ENCODE results near the gene PAN3. TPM values are rescaled to one million over a fixed set of nuclear protein-coding genes. Genes with fewer than 3 reads are reported as not detected.

PAN3 gene
- total RNA-seq, 1 donor from 2014 or later: 18.7 TPM

DNA sequence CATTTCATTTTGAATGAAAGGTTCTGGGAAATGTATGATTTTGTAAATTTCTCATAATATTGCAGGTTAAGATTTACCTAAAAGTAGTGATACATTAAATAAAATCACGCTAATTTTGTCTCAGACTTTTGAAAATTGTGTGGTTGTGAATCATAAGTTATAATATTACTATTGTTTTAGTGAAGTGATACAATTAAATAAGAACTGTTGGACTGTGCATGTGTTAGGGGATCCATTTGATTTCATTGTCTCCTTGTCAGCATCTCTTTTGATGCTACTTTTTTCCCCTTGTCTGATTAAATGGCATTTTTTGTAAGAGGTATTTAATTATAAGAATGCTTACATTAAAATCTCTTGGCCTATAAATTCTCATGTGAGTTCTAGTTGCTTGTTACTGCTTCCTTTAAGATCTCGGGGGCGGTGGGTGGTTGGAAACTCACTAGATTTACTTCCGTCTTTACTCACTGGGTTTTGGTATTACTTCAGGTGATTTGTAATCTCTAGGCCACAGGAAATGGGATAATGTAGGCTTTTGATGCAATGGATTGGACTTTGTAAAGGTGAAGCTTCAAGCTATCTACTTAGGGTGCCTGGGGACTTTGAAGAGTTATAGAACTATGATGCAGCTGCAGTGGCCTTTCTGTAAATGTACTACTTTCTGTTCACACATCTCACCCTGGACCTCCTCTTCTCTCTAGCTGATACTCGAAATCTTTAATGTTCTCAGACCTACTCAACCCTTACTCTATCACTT, 66.5 kb downstream of the PAN3 start:
- no peak overlapping the region for H3K4me3 Mint-ChIP-seq (ENCODE audit: unreplicated experiment)
- TF ChIP-seq, protein P1, sequence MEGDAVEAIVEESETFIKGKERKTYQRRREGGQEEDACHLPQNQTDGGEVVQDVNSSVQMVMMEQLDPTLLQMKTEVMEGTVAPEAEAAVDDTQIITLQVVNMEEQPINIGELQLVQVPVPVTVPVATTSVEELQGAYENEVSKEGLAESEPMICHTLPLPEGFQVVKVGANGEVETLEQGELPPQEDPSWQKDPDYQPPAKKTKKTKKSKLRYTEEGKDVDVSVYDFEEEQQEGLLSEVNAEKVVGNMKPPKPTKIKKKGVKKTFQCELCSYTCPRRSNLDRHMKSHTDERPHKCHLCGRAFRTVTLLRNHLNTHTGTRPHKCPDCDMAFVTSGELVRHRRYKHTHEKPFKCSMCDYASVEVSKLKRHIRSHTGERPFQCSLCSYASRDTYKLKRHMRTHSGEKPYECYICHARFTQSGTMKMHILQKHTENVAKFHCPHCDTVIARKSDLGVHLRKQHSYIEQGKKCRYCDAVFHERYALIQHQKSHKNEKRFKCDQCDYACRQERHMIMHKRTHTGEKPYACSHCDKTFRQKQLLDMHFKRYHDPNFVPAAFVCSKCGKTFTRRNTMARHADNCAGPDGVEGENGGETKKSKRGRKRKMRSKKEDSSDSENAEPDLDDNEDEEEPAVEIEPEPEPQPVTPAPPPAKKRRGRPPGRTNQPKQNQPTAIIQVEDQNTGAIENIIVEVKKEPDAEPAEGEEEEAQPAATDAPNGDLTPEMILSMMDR (IDR thresholded peaks at IDR 0.05): no peak
- H3K9me3 Mint-ChIP-seq (ENCODE audit: low read depth): no peaks in the 10 kb centered on the region
- no peak for DNase-seq (ENCODE audit: low spot score)
- no peaks in the 10 kb centered on the region for H3K27me3 Mint-ChIP-seq (ENCODE audit: low read depth)
- H3K4me1 Mint-ChIP-seq (ENCODE audit: low read depth): peaks cover 4% of the 10 kb centered on the region
- no peak overlapping the region for H3K27ac Mint-ChIP-seq (ENCODE audit: unreplicated experiment)
- H3K36me3 Mint-ChIP-seq (ENCODE audit: low read depth): peaks cover 9% of the 10 kb centered on the region

DNA sequence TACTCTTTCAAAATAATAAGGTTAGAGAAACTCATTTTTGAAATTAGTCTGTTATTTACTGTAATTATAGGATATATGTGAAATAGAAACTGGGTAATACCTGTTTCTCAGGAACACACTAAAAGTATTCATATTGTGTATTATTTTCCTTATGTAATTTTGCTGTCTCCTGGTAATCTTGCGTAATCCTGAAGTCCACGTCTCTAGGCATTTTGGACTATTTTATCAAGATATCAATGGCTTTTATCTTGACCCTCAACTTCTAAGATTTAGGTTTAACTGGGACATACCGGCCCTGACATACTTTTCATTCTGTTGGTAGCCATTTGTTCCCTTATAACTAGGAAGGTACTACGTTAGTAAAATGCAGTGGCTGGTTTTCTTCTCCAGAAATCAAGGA, 80.3 kb downstream of the PAN3 start:
- H3K27ac Mint-ChIP-seq (ENCODE audit: unreplicated experiment): no peak overlapping the region
- H3K4me1 Mint-ChIP-seq (ENCODE audit: low read depth): no peaks in the 10 kb centered on the region
- no peaks in the 10 kb centered on the region for H3K9me3 Mint-ChIP-seq (ENCODE audit: low read depth)
- DNase-seq (ENCODE audit: low spot score): no peak
- no peaks in the 10 kb centered on the region for H3K27me3 Mint-ChIP-seq (ENCODE audit: low read depth)
- H3K36me3 Mint-ChIP-seq (ENCODE audit: low read depth): peaks cover 1% of the 10 kb centered on the region
- H3K4me3 Mint-ChIP-seq (ENCODE audit: unreplicated experiment): no peak overlapping the region
- TF ChIP-seq, protein P1 (IDR thresholded peaks at IDR 0.05): no peak

- H3K36me3 Mint-ChIP-seq (ENCODE audit: low read depth): peaks cover 1% of the 10 kb centered on the region
- H3K27me3 Mint-ChIP-seq (ENCODE audit: low read depth): no peaks in the 10 kb centered on the region
- no peak overlapping the region for H3K27ac Mint-ChIP-seq (ENCODE audit: unreplicated experiment)
- no peak for DNase-seq (ENCODE audit: low spot score)
- TF ChIP-seq, protein P1 (IDR thresholded peaks at IDR 0.05): no peak
- H3K9me3 Mint-ChIP-seq (ENCODE audit: low read depth): no peaks in the 10 kb centered on the region
- no peak overlapping the region for H3K4me3 Mint-ChIP-seq (ENCODE audit: unreplicated experiment)
- no peaks in the 10 kb centered on the region for H3K4me1 Mint-ChIP-seq (ENCODE audit: low read depth)
Observed at GRCh38 chr13:28219408-28220099, 81.2 kb downstream of the PAN3 start.

GRCh38 chr13:28220166-28220565, 81.8 kb downstream of the PAN3 start:
- Mint-ChIP-seq H3K4me3 (ENCODE audit: unreplicated experiment) (no peak overlapping the region), H3K36me3 (ENCODE audit: low read depth) (peaks cover 1% of the 10 kb centered on the region), H3K4me1 (ENCODE audit: low read depth) (no peaks in the 10 kb centered on the region), H3K27me3 (ENCODE audit: low read depth) (no peaks in the 10 kb centered on the region), H3K9me3 (ENCODE audit: low read depth) (no peaks in the 10 kb centered on the region), H3K27ac (ENCODE audit: unreplicated experiment) (no peak overlapping the region)
- TF ChIP-seq, protein P1 (IDR thresholded peaks at IDR 0.05): no peak
- no peak for DNase-seq (ENCODE audit: low spot score)

DNA sequence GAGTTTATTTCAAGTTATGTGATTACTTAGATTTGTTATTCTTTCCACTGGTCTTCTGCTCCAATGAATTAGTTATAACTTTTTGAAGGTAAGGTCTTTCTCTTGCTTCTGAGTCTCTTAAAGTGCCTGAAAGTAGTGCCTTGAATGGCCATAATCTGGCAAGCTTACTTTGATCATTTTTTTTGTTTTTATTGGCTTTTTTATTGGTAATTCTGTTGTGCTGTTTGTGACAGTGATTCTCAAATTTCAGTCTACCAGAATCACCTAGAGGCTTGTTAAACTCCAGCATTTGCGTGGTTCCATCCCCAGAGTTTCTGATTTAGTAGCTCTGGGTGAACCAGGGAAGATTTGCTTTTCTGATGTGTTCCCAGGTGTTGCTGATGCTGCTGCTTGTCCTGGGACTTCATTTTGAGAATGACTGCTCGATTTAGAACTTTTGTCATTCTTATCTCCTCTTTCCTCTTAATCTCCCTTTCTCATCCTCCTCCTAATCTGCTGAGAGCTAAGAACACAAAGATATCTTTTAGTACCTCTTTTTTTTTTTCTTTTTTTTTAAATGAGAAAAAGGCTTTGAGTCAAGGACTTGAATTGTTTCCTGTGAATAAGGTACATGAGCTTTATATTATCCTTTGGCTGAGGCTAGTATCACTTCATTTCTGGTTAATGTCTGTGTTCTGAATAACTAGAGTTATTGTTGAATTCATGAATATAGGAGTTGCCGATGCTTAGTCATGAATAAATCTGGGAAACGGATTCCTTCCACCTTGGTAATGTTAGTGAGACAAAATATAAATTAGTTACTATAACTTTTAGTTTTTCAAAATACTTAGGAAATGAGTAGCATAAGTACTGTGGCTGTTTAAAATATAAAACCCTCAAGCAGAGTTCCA, 91.4 kb downstream of the PAN3 start:
- no peaks in the 10 kb centered on the region for H3K27me3 Mint-ChIP-seq (ENCODE audit: low read depth)
- H3K36me3 Mint-ChIP-seq (ENCODE audit: low read depth): peaks cover 4% of the 10 kb centered on the region
- no peaks in the 10 kb centered on the region for H3K4me1 Mint-ChIP-seq (ENCODE audit: low read depth)
- no peak overlapping the region for H3K27ac Mint-ChIP-seq (ENCODE audit: unreplicated experiment)
- no peak for DNase-seq (ENCODE audit: low spot score)
- TF ChIP-seq, protein P1 (IDR thresholded peaks at IDR 0.05): no peak
- no peaks in the 10 kb centered on the region for H3K9me3 Mint-ChIP-seq (ENCODE audit: low read depth)
- H3K4me3 Mint-ChIP-seq (ENCODE audit: unreplicated experiment): no peak overlapping the region

Data from chondrocyte (in vitro differentiated cells).